ENCODE data around the gene OTUB1. TPM values are rescaled to one million over a fixed set of nuclear protein-coding genes. Genes with fewer than 3 reads are reported as not detected.
"Not testable (repeated sequence)": the region's sequence is repeated elsewhere in the genome, so short reads cannot be mapped to it uniquely, and the experiment has no call there.

Gene OTUB1, protein sequence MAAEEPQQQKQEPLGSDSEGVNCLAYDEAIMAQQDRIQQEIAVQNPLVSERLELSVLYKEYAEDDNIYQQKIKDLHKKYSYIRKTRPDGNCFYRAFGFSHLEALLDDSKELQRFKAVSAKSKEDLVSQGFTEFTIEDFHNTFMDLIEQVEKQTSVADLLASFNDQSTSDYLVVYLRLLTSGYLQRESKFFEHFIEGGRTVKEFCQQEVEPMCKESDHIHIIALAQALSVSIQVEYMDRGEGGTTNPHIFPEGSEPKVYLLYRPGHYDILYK
- 131 and 140 TPM in 2 replicates for total RNA-seq (2014; rRNA removed; shearing (Covaris generic))

DNA sequence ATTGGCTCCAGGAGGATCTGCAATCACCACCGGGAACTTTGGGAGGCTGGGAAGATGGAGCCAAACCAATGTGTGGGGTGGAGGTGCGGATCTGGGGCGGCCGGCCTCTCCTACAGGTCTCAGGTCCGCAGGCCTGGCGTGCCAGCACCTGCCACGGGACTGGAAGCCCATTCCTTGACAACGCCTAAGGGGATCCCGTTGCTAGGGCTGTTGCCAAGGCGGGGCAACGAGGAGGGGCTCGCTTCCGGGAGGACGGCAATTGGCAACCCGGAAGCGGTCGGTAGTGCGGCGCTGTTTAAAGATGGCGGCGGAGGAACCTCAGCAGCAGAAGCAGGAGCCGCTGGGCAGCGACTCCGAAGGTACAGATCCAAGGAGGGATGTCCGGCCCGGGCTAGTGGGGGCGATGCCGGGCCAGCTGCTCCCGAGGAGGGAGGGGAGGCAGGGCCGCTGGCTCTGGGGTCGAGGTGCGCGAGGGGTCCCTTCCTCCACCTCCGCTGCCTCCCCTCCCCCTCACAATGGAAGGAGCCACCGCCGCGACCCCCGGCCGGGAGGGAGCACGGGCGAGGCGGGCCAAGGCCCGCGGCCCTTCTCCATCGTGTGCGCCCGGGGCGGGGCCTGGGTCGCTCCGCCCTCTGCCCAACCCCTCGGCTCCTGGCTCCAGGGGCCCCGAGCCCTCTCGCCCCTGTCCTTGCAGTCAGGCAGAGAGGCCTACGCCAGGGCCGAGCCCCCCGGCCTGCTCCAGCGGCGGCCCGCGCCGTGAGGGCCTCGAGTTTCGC lies at the start of gene OTUB1:
OTUB1 (plus strand) TSS at position 283 of the 776 bp plus-strand sequence; CDS start at position 302, 19 bp downstream.
- DNase-seq (ENCODE audit: low spot score), result peak; percentile 98

DNA sequence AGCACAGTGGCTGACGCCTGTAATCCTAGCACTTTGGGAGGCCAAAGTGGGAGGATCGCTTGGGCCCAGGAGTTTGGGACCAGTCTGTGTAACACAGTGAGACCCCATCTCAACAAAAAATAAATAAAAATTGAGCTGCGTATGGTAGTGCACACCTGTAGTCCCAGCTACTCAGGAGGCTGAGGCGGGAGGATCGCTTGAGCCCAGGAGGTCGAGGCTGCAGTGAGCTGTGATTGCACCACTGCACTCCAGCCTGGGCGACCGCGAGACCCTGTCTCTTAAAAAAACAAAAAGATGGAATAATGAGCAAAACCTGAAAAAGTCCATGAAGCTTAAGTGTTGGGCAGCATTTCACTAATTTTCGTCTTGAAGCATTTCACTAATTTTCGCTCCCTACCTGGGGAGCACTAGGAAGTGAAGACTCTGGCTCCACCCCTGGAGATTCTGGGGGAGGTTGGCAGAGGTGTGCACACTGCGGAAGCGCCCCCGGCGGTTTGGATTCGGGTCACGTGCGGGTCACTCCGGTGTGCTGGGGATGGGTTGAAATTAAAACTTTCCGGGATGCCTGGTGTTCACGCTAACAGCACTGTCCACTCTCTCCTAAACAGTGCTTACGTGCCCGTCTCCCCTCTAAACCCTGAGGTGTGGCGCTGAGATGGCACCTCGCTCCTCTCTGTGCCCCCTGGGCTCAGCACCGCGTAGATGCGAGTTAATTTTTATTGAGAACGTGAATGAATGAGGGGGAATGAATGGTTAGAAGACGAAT lies 48.3 kb upstream of the OTUB1 start:
- DNase-seq (ENCODE audit: low spot score), result no peak

DNA sequence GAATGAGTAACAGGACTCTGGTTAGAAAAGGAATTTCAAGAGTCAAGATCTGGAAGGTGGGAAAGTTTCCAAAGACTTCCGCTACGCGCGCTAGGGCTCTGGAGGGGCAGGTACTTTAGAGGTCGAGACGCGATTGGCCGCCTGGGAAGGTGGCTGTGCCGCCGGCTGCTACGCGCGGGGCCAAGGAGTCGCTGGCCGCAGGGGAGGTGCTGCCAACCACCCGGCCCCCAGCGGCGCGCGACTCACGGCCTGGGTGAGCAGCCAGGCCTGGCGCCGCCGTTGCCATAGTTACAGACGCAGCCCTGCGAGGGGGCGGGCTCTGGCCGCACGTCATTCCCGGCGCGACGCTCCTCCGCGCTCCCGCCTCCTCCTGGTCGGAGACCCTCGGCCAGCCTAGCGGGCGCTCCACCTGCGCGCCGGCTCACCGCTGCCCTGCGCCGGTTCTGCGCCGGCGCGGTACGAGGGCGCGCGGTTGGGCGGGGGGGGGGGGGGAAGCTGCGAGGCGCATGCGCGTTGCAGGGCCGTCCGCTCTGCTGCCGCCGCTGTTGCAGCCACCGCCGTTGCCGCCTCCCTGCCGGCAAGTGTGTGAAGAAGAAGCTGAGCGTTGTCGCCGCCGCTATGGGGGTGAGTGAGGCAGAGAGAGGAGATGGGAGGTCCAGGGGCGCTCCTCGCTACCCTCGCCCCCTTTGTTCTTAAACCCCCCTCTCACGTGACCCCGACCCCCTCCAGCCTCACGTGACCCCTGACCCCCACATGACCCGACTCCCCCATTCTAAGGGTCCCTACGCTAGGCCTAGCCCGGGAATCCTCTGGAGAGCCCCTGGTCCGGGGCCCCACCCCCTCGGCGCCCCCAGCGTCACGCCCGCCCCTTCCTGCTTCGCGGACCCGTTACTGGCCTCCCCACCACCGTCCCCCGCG lies 47.5 kb upstream of the OTUB1 start, which contains the start of gene NAA40:
NAA40 (plus strand) TSS at position 524 of the 918 bp plus-strand sequence; CDS start at position 619, 95 bp downstream.
- DNase-seq (ENCODE audit: low spot score), result peak; percentile 99

DNA sequence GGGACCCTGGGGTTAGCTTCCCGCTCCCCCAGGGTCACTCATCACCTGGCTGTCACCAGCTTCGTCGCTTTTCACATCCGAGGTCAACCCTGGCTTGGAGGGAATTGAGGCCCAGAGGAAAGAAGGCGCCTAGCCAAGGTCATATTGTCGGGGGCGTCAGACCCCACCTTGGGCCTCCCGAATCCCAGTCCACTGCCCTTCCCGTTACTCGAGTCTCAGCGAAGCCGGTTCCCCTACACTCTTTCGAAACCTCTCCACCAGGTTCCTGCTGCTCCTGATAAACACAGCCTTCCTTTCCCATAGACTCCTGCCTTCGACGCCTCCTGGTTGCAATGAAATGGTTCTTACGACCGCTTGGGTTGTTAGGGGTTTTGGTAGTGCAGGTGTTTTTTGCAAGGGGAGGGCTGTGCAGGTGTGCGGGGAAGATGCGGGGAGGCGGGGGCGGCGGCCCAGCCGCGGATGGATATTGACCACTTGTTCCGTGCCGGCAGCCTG lies 46.8 kb upstream of the OTUB1 start:
- DNase-seq (ENCODE audit: low spot score), result peak; percentile 58

DNA sequence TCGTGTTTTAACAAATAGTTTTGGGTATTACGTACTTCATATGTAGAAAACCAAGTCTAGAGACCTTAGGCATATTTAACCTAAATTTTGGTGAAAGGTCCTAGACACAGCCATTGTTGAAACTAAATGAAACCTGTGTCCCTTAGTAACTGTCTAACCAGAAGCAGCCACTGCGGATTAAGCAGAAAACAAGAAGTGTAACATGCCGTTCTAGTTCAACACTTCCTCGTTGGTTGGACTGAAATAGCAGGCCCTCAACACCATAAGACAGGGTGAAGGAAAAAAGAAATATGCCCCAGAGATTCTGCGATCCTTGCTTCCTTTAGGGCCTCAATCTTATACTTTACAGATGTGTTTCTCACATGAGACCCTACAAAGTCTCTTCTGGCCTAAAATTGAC lies 45.5 kb upstream of the OTUB1 start:
- DNase-seq (ENCODE audit: low spot score), result no peak

DNA sequence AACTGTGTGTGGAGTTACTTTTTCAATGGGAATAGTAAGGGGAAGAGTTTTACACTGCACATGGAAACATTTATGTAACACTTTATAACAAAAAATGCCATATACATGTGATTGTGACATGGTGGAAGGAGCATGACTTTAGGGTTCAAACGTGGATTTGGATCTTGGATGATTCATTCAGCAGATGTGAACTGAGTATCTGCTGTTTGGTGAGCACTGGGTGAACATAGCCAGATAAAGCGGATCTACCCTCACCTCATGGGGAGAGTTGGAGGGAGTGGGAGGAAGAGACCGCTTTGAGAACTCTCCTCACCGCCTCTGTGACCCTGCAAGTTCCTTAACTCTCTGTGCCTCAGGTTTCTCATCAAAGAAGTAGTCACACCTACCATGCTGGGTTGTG lies 44.3 kb upstream of the OTUB1 start:
- DNase-seq (ENCODE audit: low spot score), result no peak

DNA sequence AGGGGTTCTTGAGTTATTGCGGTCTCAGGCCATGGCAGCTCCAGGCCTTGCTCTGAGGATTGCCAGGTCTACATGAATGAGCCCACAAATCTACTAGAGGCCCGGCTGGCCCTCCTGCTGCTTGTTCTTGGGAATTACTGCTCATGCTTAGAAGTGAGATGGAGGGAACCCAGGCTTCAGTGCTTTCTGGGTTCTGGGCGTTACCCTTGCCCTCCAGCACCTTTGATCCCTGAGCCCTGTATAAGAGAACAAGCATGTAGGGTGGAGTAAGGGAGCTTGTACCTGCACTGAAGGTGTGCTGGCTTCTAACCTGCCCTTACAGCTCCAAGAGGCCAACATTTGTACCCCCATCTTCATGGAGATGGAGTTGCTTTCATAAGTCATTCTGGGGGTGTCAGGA lies 43.4 kb upstream of the OTUB1 start:
- no peak for DNase-seq (ENCODE audit: low spot score)

DNA sequence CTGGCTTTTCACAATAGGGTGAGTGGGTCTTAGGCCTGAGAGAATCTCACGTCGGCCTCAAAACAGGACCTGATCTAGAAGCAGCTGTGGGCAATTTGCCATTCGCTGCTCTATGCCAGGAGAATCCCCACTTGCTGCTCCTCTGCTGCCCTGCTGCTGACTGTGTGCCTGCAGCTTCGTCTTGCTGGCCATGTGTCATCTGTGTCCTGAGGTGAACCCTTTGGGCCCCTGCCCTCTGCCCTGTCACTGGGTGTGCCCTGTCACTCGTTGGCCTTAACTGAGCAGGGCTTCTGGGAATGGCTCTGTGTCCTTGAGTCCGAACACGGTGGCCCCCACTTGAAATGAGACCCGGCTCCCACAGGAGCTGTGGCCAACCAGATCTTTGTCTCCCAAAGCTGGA lies 41.3 kb upstream of the OTUB1 start:
- DNase-seq (ENCODE audit: low spot score), result no peak

DNA sequence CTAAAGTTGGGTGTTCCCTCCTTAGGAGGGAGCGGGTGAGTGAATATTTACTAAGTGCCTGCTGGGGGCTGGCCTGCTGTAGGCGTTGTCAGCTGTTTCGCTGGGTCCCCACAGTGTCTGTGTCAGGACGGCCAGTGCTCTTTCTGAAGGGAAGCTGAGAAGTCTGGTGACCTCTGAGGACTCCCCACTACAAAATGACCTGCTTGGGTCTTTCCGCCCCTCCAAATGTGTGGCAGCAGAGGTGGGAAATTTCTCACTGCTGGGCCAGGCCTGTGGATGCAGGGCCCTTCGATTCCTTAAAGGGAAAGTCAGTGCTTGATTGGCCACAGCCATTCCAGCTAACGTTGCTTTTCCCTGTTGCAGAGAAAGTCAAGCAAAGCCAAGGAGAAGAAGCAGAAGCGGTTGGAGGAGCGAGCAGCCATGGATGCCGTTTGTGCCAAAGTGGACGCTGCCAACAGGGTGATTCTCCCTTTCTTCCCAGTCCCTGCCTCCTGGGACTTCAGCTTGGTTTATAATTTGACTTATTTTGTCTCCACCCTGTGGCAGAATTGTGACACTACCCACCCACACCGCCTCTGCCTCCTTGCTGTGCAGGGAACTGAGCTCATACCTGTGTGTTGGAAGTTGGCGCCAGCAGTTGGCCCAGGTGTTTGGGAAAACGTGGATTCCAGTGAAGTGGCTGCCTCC lies 40.6 kb upstream of the OTUB1 start:
- peak; percentile 88 for DNase-seq (ENCODE audit: low spot score)

DNA sequence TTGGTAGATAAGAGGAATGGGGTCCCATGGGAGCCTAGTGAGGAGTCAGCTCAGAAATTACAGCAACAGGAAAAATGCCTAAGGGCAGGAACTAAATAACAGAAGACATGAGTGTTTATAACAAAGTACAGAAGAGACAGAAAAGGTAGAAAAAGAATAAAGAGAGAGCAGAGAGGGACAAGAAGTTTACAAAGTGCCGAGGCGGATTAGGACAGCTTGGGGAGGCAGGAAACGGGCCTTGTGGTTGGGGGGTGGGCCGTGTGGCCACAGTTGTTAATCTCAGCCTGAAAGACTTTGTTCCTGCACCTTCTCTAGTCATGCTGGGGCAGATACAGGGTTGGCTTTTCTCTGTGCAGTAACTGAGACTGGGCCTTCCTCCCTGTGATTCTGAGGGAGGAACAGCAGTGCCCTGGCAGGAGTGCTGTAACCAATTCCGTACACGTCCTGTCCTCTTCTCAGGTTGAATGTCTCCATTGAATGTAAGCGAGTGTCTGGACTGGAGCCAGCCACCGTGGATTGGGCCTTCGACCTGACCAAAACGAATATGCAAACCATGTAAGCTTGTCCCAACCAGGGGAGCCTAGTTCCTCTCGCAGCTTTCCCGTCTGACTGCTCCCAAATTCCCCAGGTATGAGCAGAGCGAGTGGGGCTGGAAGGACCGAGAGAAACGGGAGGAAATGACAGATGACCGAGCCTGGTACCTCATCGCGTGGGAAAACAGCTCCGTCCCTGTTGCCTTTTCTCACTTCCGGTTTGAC lies 34.3 kb upstream of the OTUB1 start:
- DNase-seq (ENCODE audit: low spot score), result no peak

DNA sequence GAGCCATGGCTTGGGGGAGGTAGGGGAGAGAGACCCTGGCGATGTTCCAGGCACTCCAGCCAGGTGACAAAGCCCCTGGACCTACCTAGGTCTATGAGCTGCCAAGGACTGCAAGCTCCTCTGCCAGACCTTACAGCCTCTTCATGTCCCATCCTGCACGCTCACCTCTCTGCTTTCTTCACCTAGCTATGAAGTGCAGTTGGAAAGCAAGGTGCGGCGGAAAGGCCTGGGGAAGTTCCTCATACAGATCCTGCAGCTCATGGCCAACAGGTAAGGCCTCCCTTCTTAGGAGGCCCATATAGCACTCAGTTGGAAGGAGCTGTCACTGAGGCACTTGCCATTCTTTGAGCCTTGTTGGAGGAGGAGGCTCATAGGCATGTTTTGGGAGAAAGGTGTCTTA lies 33.7 kb upstream of the OTUB1 start:
- no peak for DNase-seq (ENCODE audit: low spot score)

DNA sequence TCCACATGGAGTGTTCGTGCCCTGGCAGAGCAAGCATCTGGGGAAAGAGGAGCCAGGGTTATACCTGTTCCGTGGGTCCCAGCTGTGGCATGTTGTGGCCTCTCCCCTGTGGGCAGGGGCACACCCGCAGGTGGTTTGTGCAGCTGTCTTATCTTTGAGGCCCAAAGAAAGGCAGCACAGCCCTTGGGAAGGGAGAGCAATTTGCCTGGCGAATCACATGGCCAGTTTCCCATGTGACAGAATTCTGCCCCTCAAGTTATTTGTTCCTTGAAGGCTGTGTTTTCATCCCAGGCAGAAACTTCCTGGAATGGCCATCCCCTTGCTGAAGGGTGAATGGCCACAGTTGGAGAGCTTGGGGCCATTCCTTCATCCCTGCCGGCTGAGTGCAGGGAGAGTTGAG lies 28.2 kb upstream of the OTUB1 start:
- no peak for DNase-seq (ENCODE audit: low spot score)

DNA sequence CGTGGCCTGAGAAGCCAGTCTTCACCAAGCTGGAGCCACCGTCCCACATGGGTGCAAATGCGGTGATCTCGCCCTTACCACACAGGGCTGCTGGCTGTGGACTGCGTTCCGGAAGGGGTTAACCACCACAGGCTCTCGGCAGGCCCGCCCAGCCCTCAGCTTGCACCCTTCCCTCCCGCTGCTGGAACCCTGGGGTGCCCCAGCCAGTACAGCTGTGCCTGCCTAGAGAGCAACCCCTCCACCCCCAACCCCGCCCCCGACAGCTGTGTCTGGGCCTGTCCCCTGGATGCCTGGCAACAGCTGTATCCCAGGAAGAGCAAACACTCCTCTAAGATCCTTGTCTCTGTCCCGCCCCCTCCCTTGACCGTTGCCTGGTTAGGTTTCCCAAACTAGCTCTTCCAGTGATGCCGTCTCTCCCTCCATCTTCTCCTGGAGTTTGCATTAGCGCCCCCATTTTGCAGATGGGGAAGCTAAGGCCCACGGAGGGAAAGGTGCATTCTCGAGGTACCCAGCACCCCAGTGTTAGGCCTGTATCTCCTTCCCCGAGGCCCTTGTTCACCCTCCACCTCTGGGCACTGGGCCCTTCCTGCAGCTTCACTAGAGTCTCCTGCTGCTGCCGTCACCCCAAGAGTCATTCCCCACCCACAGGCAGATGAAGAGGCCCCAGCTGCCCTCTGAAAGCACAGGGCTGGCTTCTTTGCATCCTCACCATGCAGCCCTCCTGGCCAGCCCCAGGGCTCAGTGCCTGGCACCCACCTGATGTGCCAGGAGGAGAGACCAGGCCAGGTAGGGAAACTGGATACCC lies 24.4 kb upstream of the OTUB1 start:
- DNase-seq (ENCODE audit: low spot score), result peak; percentile 54

DNA sequence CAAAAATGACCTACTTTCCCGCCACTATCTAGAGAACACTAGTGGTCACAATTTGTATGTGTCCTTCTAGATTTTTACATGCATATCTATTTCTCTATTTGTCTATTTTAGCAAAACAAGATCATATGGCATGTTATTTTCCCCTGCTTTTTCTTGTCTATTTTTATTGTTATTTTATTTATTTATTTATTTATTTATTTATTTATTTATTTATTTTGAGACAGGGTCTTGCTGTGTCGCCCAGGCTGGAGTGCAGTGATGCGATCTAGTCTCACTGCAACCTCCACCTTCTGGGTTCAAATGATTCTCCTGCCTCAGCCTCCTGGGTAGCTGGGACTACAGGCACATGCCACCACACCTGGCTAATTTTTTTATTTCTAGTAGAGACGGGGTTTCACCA lies 22.3 kb upstream of the OTUB1 start:
- DNase-seq (ENCODE audit: low spot score), result not testable (repeated sequence)

DNA sequence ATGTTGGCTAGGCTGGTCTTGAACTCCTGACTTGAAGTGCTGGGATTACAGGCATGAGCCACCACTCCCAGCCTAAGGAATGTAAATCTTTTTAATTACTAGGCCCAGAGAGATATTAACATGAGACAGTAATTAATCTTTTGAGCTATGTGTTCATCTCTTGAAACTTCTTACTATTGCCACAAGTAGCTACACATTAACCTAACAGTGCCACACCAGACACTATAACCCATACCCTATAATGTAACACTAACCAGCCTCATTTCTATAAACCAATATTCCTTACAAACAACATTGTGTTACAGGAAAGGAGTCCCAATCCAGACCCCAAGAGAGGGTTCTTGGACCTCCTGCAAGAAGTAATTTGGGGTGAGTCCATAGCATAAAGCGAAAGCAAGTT lies 19.8 kb upstream of the OTUB1 start:
- no peak for DNase-seq (ENCODE audit: low spot score)

DNA sequence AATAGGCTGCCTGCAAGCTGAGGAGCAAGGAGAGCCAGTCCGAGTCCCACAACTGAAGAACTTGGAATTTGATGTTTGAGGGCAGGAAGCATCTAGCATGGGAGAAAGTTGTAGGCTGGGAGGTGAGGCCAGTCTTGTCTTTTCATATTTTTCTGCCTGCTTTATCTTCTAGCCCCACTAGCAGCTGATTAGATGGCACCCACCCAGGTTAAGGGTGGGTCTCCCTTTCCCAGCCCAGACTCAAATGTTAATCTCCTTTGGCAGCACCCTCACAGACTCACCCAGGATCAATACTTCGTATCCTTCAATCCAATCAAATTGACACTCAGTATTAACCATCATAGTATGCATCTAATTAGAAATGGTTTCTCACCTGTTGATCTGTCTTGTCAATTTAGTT lies 16.8 kb upstream of the OTUB1 start:
- no peak for DNase-seq (ENCODE audit: low spot score)

DNA sequence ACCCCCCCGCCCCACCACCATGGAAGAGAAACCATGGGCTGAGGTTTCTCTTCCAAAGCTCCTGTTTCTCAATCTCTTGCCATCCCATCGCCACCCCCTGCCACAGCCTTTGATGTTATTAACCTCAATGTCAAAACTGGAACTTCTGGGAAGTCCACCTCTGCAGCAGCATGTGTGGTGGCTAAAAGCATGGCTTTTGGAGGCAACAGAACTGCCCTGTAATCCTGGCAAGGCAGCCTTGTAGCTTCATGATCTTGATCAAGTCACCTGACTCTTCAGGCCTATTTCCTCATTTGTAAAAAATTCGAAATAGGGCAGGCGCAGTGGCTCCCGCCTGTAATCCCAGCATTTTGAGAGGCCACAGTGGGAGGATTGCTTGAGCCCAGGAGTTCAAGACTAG lies 15.3 kb upstream of the OTUB1 start:
- DNase-seq (ENCODE audit: low spot score), result no peak

DNA sequence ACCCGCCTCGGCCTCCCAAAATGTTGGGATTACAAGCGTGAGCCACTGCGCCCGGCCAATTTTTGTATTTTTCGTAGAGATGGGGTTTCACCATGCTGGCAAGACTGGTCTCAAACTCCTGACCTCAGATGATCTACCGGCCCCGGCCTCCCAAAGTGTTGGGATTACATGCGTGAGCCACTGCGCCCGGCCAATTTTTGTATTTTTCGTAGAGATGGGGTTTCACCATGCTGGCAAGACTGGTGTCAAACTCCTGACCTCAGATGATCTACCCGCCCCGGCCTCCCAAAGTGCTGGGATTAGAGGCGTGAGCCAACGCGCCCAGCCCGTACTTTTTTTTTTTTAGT lies 12.4 kb upstream of the OTUB1 start:
- DNase-seq (ENCODE audit: low spot score), result not testable (repeated sequence)

All from HT-29 (cell line).